Measurements from ENCODE around the gene GCNT4.
"Not testable (repeated sequence)": the region's sequence is repeated elsewhere in the genome, so short reads cannot be mapped to it uniquely, and the experiment has no call there.

Gene GCNT4, protein sequence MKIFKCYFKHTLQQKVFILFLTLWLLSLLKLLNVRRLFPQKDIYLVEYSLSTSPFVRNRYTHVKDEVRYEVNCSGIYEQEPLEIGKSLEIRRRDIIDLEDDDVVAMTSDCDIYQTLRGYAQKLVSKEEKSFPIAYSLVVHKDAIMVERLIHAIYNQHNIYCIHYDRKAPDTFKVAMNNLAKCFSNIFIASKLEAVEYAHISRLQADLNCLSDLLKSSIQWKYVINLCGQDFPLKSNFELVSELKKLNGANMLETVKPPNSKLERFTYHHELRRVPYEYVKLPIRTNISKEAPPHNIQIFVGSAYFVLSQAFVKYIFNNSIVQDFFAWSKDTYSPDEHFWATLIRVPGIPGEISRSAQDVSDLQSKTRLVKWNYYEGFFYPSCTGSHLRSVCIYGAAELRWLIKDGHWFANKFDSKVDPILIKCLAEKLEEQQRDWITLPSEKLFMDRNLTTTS

GRCh38 chr5:75052192-75053053 lies at the start of gene GCNT4:
TSS of gene GCNT4 (minus strand) at chr5:75052558. CDS start at chr5:75030037, 22,521 bp downstream.
- DNase-seq (ENCODE audit: low read depth, low spot score), result no peak

- not testable (repeated sequence) for DNase-seq (ENCODE audit: low read depth, low spot score)
These were observed 43.6 kb upstream of the GCNT4 start for GRCh38 chr5:75095956-75096355.

DNA sequence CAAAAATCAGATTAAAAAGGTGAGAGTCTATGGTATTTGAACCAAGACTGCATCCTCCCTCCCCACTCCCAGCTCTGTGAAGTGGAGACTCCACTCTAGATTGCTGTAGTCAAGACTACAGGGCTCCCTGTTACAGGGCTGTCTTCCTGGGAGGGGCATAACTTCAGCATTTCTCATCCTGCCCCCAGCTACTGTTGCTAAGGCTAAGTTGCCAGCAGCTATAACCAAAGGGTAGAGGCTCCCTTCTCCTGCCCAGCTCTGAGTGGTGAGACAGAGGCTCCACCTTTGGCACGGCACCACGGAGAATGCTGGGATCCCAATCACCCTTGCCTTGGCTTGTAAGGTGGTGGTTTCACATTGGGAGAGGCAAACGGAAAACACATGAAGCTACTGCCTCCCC lies 39.2 kb upstream of the GCNT4 start:
- DNase-seq (ENCODE audit: low read depth, low spot score), result no peak

DNA sequence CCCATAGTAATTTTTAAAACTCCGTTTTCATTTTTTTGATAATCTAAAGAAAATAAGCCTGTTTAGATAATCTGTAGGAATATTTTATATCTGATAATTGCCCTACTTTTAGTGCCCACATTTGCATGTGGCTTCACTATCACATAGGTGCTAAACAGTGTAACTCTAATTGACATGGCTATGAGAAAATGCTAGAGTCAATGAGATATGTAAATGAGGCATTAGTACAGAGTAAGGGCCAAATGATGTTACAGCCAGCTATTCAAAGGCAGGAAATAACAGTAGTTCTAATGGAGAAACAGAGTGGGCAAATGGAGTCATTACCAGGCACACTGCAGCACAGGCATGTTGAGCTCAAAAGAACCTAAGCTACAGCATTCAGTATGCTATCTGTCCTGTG lies 37.3 kb upstream of the GCNT4 start:
- DNase-seq (ENCODE audit: low read depth, low spot score), result no peak

- DNase-seq (ENCODE audit: low read depth, low spot score), result no peak
These were observed 36.8 kb upstream of the GCNT4 start for GRCh38 chr5:75089137-75089536.

- DNase-seq (ENCODE audit: low read depth, low spot score), result no peak
These were observed 36.3 kb upstream of the GCNT4 start for GRCh38 chr5:75088648-75089047.

GRCh38 chr5:75081510-75081909 lies 29.2 kb upstream of the GCNT4 start:
- no peak for DNase-seq (ENCODE audit: low read depth, low spot score)

GRCh38 chr5:75079346-75079745 lies 27.0 kb upstream of the GCNT4 start:
- not testable (repeated sequence) for DNase-seq (ENCODE audit: low read depth, low spot score)

DNA sequence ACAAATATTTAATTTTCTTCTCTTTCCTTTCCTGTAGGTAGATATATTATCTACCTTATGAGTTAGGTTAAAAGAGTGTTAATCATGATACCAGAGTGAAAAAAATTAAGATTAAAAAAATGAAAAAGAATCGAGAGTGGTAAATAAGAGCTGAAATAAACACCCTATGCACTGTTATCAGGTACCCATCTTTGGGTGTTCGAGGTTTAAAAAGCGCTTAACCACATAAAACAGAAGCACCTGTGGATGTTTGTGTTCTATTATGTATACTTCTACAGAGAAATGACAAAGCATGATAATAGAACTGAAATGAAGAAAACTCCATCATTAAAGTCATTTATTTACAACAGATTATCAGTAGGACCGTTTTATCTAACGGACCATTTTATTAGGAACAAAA lies 25.7 kb upstream of the GCNT4 start:
- DNase-seq (ENCODE audit: low read depth, low spot score), result no peak

DNA sequence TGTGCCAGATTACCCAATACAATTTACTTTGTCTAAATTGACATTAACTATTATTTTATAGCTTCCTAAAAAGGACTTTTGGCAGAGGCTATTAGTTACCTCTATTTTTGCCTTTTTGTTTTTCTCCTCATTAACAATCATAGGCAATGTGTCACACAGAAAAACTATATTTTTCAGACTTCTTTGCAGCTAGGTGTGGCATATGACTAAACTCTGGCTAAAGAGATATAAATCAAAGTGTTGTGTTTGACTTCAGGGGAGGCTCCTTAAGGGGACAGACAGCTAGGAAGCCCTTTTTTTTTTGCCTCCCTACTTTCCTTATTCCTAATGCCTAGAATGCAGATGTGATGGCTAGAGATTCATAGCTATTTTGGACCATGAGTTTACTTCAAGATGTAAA lies 19.7 kb upstream of the GCNT4 start:
- DNase-seq (ENCODE audit: low read depth, low spot score), result no peak

DNA sequence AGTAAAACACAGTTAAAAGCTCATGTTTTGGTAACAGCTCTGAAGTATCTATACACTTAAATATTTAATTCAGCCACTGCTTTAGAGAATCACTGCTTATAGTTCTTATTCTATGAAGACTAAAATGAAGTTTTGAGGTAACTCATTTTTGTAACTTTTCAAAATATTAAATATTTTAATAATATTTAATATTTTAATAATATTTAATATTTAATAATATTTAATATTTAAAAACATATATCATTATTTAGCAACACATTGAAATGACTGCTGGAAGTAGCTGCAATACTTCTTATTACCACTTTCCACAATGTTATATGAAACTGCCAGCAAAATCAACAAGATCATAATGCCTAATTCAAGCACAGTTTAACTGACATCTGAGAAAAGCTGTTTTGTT lies 18.7 kb upstream of the GCNT4 start:
- no peak for DNase-seq (ENCODE audit: low read depth, low spot score)

GRCh38 chr5:75067434-75067833 lies 15.1 kb upstream of the GCNT4 start:
- DNase-seq (ENCODE audit: low read depth, low spot score), result no peak

DNA sequence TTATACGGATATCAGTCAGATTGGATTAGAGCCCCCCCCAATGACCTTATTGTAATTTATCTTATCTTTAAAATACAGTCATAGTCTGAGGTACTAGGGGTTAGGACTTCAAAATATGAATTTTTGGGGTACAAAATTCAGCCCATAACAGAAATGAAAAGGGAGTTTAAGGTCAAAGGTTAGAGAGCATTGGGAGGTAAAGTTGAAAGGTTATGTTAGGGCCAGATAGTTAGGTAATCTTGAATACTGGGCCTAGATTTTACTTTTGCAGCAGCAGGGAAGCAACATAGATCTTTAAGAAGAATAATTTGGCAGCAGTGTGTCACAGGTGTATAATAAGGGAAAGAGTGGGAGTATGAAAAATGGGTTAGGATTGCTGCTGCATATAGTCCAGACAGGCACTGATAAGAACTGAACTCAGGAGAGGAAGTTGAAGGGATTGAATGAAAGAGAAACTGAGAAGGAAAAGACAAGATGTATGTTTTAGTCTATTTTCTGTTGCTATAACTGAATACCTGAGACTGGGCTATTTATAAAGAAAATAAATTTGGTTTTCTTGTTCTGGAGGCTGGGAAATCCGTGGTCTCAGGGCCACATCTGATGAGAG lies 10.7 kb upstream of the GCNT4 start:
- no peak for DNase-seq (ENCODE audit: low read depth, low spot score)

DNA sequence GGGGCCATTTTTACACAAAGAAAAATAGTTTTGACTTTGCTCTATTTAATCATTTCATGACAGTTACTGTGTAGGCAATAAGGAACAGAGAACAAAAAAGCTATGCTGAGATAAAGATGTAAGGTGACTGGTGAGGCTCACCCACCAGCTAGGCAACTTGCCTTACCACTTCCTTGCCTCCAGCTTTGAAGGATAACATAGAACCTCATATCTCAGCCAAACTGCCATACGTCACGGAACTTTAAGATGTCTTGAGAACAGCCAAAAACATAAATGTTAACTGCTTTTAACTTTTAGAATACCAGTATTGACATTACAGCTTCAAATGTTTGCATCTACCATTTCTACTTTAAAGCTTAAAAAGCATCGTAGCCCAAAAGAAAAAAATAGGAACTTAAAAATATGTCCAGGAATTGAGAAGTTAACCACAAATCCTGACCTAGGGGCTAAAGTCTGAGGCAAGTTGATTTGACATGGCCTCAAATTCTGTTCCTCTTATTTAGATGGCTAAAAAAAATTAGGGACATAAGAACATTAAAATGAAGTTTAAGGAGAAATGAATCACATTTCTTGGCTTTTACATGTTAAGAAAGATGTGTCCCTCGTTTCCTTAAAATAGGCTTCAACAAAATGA lies 7.7 kb upstream of the GCNT4 start:
- DNase-seq (ENCODE audit: low read depth, low spot score), result no peak

DNA sequence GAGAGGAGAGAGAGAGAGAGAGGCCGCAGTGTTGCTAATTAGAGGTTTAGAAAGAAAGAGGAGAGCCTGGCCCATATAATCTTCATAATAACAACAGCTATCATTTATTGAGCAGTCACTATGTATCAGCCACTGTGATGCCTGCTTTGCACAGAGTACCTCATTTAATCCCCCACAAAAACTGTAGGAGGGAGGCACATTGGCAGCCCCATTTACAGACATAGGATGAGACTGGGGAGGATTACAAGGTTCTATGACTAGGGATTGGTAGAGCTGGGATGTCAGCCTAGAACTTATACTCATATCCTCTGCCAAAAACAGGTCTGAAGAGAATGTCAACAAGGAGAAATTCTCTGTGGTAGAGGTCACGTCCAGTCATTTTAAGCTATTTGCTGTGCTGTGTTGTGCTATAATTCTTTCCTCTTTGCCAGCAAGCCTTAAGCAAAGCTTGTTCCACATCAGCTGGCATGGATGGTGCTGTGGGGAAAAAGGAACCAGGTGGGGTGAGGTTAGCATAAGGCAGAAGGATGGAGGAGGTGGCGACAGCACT lies 6.7 kb upstream of the GCNT4 start:
- no peak for DNase-seq (ENCODE audit: low read depth, low spot score)

- DNase-seq (ENCODE audit: low read depth, low spot score), result no peak
These were observed 5.2 kb upstream of the GCNT4 start for GRCh38 chr5:75057561-75057960.

DNA sequence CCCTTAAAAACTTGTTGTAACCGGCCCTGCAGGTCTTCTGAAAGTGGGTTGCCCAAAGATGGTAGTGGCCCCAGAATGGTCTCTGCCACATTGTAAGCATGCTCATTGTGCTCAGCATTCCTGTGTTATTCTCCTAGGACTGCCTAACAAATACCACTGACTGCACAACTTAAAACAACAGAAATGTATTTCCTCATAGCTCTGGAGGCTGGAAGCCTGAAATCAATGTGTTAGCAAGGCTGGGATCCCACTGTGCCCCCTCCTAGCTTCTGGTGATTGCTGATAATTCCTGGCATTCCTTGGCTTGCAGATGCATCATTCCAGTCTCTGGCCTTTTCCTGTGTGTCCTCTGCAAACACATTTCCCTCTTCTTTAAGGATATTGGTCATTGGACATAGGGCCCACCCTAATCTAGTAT lies 3.4 kb upstream of the GCNT4 start:
- no peak for DNase-seq (ENCODE audit: low read depth, low spot score)

- no peak for DNase-seq (ENCODE audit: low read depth, low spot score)
These were observed 2.0 kb upstream of the GCNT4 start for GRCh38 chr5:75054134-75054930.

DNA sequence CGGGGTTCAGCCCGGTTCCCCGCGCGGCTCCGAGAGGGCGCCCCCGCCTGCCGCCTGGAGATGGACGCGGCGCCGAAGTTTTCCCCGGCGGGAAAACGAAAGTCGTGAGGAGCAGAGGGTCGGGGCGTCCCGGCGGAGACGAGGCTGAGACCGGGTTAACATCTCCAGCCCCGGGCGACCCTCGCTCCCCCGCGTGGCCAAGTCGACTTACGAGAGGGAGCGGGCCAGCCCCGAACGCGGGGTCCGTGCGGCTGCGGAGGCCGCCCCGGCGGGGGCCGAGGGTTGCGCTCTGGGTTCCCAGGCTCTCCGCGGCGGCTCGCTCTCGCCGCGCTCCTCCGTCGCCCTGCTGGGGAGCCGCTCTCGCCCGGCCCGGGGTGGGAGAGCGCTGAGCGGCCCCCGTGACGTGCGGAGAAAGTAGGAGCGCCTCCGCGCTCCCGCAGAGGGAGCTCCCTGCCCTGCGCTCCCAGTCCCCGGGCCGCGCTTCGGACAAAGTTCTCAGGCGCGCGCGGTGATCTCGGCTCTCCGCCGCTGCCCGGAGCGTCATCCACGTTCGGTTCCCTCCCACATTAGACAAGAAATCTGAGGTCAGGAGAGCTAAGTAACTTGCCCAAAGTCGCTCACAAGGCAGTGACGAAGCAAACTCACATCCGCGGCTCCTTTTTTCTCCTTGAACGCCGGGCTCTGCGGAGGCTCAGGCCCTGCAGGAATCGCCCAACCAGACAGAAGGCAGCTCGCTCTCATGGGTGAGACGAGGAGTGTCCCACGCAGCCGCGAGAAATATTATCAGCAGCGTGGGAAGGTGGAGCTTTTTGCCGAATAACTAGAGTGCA lies 1.2 kb upstream of the GCNT4 start:
- DNase-seq (ENCODE audit: low read depth, low spot score), result peak; percentile 41

DNA sequence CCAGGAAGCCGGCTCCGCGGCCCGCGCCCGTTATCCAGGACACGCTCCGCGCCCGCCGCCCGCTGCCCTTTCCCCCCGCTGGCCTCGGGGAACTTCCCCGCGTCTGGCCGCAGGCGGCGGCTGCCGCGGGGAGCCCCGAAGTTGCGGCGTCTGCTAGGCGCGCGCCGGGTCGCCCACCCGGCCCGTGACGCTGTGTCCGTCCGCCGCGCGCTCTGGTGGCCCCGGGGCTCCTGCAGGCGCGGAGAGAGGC lies 621 bp upstream of the GCNT4 start:
- no peak for DNase-seq (ENCODE audit: low read depth, low spot score)
